Mesenchymal stem cell (in vitro differentiated cells and primary cell): ENCODE measurements around the gene LNP1.

Experiments used
- DNase-seq: peaks from one replicate; pipeline ENCODE4 v3.0.0-alpha.2; 2013
- H2AFZ ChIP-seq: one replicate; pipeline ENCODE4 v1.6.1; 2013; ENCODE audit warnings: low read depth, mild to moderate bottlenecking, control low read depth, inconsistent platforms, low read length, moderate library complexity
- H2AK5ac ChIP-seq: 2 replicates; pipeline ENCODE4 v1.6.1; 2013; ENCODE audit warnings: low read length, moderate library complexity, mild to moderate bottlenecking, inconsistent platforms; ENCODE audit not compliant: severe bottlenecking
- H2BK120ac ChIP-seq: one replicate; pipeline ENCODE4 v1.6.1; 2013; ENCODE audit warnings: low read depth, mild to moderate bottlenecking, inconsistent platforms, low read length, moderate library complexity
- H2BK12ac ChIP-seq, 2 experiments: one replicate each; pipeline ENCODE4 v1.6.1; 2013; ENCODE audit warnings: inconsistent platforms in 2 of 2, low read length in 2 of 2, mild to moderate bottlenecking in 2 of 2, moderate library complexity in 2 of 2, control low read depth in 1 of 2
- H2BK15ac ChIP-seq: one replicate; pipeline ENCODE4 v1.6.1; 2013; ENCODE audit warnings: mild to moderate bottlenecking, low read depth, inconsistent platforms; ENCODE audit not compliant: poor library complexity, severe bottlenecking
- H2BK5ac ChIP-seq: 2 replicates; pipeline ENCODE4 v1.6.1; 2013; ENCODE audit warnings: low read depth, mild to moderate bottlenecking, low read length, control low read depth, inconsistent platforms; ENCODE audit not compliant: poor library complexity, severe bottlenecking
- H3K14ac ChIP-seq, 2 experiments: one replicate each; pipeline ENCODE4 v1.6.1; 2013; ENCODE audit warnings: inconsistent platforms in 2 of 2, low read length in 2 of 2, control low read depth in 1 of 2, mild to moderate bottlenecking in 1 of 2, moderate library complexity in 1 of 2
- H3K18ac ChIP-seq, 2 experiments: one replicate each; pipeline ENCODE4 v1.6.1; 2013; ENCODE audit warnings: inconsistent platforms in 2 of 2, low read length in 2 of 2, control low read depth in 1 of 2, low read depth in 1 of 2, mild to moderate bottlenecking in 1 of 2
- H3K23ac ChIP-seq, 2 experiments: one replicate each; pipeline ENCODE4 v1.6.1; 2013; ENCODE audit warnings: inconsistent platforms in 2 of 2, low read length in 2 of 2, mild to moderate bottlenecking in 2 of 2, moderate library complexity in 2 of 2, control low read depth in 1 of 2
- H3K27ac ChIP-seq: 2 replicates; pipeline ENCODE4 v1.5.1; 2013; ENCODE audit warnings: mild to moderate bottlenecking, moderate library complexity, low read length, control low read depth, inconsistent platforms; ENCODE audit not compliant: poor library complexity, severe bottlenecking
- H3K27me3 ChIP-seq, 2 experiments: 2 replicates each; pipeline versions ENCODE4 v1.6.1 to v1.7.0; 2013; ENCODE audit warnings: low read length in 2 of 2, mild to moderate bottlenecking in 2 of 2, moderate library complexity in 2 of 2, control low read depth in 1 of 2, inconsistent platforms in 1 of 2; ENCODE audit not compliant: control insufficient read depth in 1 of 2, insufficient read depth in 1 of 2
- H3K36me3 ChIP-seq, 2 experiments: 2 replicates each; pipeline versions ENCODE4 v1.6.1 to v1.7.0; 2013; ENCODE audit warnings: low read length in 2 of 2, control low read depth in 1 of 2, inconsistent platforms in 1 of 2, low read depth in 1 of 2, mild to moderate bottlenecking in 1 of 2; ENCODE audit not compliant: insufficient read depth in 2 of 2, control insufficient read depth in 1 of 2
- H3K4ac ChIP-seq, 2 experiments: one replicate each; pipeline ENCODE4 v1.6.1; 2013; ENCODE audit warnings: inconsistent platforms in 2 of 2, low read length in 2 of 2, mild to moderate bottlenecking in 2 of 2, moderate library complexity in 2 of 2, control low read depth in 1 of 2, low read depth in 1 of 2
- H3K4me1 ChIP-seq: 2 replicates; pipeline ENCODE4 v1.6.1; 2013; ENCODE audit warnings: low read depth, low read length, control low read depth; ENCODE audit not compliant: control insufficient read depth, insufficient read depth
- H3K4me2 ChIP-seq: 2 replicates; pipeline ENCODE4 v1.6.1; 2013; ENCODE audit warnings: low read length, mild to moderate bottlenecking, inconsistent platforms; ENCODE audit not compliant: poor library complexity, severe bottlenecking
- H3K4me3 ChIP-seq, 2 experiments: 2 replicates each; pipeline versions ENCODE4 v1.5.1 to v1.7.0; 2013; ENCODE audit warnings: low read length in 2 of 2, mild to moderate bottlenecking in 2 of 2, control low read depth in 1 of 2, low read depth in 1 of 2; ENCODE audit not compliant: insufficient read depth in 1 of 2
- H3K79me1 ChIP-seq: replicated peaks from 2 replicates; pipeline ENCODE4 v1.6.1; 2013; ENCODE audit warnings: mild to moderate bottlenecking, control low read depth, low read length, inconsistent platforms; ENCODE audit not compliant: poor library complexity, severe bottlenecking
- H3K9ac ChIP-seq: 2 replicates; pipeline ENCODE4 v1.7.0; 2013; ENCODE audit warnings: mild to moderate bottlenecking, low read length, moderate library complexity
- H3K9me3 ChIP-seq: 2 replicates; pipeline ENCODE4 v1.7.0; 2013; ENCODE audit warnings: mild to moderate bottlenecking, low read length; ENCODE audit not compliant: control insufficient read depth
- H4K8ac ChIP-seq: one replicate; pipeline ENCODE4 v1.6.1; 2013; ENCODE audit warnings: inconsistent platforms, mild to moderate bottlenecking, low read length, moderate library complexity
- H4K91ac ChIP-seq: one replicate; pipeline ENCODE4 v1.6.1; 2013; ENCODE audit warnings: mild to moderate bottlenecking, low read length, inconsistent platforms
- WGBS: methylation state at CpG from one replicate; pipeline ENCODE4 v1.1.7; 2013; ENCODE audit warnings: mixed read lengths; 5-methylcytosine and 5-hydroxymethylcytosine counted together

The LNP1 gene

DNA sequence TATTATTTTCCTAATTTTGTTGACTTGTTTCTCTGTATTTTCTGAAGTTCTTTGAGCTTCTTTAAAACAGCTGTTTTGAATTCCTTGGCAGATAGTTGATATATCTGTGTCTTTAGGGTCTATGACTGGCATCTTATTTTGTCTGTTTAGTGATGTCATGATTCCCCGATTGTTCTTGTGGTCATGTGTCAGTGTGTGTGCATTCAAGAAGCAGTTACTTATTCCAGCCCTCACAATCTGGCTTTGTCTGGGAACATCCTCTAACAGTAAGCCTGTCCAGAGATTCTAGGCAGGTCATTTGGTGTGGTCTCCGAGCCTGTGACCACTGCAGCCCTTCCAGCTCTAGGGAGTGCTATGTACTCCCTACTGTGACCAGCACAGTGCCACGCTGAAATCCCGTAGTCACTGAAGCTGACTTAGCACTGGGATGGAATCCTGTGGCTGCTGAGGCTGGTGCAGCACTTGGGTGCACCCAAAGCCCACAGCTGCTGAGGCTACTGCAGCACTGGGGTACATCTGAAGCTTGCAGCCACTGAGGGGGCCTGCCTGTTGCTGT, 6.7 kb downstream of the LNP1 start:
- Histone ChIP-seq H3K27ac (no peak overlapping the region), H4K91ac (no peak overlapping the region), H3K4me3 (no peak overlapping the region), H3K9ac (no peak overlapping the region), H3K14ac (no peak overlapping the region), H4K8ac (no peak overlapping the region), H2BK120ac (no peak overlapping the region), H2AFZ (no peak overlapping the region), H3K9me3 (peaks cover 16% of the 10 kb centered on the region), H3K23ac (no peak overlapping the region), H3K4me2 (no peak overlapping the region), H3K36me3 (peaks cover 5 to 7% of the 10 kb centered on the region in 2 experiments), H3K4ac (no peak overlapping the region), H2BK12ac (no peak overlapping the region), H3K79me1 (peaks cover 22% of the 10 kb centered on the region), H2BK5ac (no peak overlapping the region), H2AK5ac (no peak overlapping the region), H3K27me3 (no peaks in the 10 kb centered on the region), H3K18ac (no peak overlapping the region), H2BK15ac (no peak overlapping the region), H3K4me1 (peaks cover 1% of the 10 kb centered on the region)
- no peak for DNase-seq
- 78% methylated on average over 4 of the region's 4 CpGs for WGBS

DNA sequence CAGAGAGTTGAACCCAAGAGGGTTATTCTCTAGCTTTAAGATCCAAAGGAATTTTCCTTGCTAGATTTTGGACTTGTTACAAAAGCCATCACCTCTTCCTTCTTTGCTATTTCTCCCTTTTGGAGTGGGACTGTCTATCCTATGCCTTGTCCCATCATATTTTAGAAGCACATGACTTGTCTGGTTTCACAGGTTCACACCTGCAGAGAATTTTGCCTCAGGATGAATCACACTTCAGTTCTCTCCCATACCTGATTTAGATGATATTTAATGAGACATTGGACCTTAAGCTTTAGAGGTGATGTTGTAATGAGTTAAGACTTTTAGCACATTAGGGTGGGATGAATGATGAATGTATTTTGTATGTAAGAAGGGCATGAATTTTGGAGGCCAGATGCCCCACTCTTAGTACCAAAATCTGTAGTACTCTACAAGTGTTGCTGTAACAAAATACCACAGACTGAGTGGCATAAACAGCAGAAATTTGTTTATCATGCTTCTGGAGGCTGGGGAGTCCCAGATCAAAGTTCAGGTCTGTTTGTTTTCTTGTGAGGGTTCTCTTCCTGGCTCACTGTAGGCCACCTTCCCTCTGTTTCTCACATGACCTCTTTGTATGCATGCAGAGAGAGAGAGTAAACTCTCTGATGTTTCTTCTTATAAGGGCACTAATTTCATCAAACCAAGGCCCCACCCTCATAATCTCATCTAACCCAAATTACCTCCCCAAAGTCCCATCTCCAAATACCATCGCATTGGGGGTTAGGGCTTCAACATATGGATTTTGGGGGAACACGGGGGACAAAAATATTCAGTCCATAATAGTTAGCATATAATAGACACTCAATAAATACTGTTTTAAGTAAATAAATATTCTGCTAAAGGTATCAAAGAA, 10.0 kb downstream of the LNP1 start:
- Histone ChIP-seq H3K36me3 (peaks cover 5 to 7% of the 10 kb centered on the region in 2 experiments), H3K9me3 (peaks cover 16% of the 10 kb centered on the region), H4K8ac (no peak overlapping the region), H2AK5ac (no peak overlapping the region), H3K4me3 (no peak overlapping the region), H3K18ac (no peak overlapping the region), H2AFZ (no peak overlapping the region), H3K4me1 (peaks cover 1% of the 10 kb centered on the region), H3K79me1 (peaks cover 22% of the 10 kb centered on the region), H3K27ac (no peak overlapping the region), H2BK12ac (no peak overlapping the region), H3K9ac (no peak overlapping the region), H4K91ac (no peak overlapping the region), H3K4ac (no peak overlapping the region), H2BK5ac (no peak overlapping the region), H2BK15ac (no peak overlapping the region), H3K27me3 (no peaks in the 10 kb centered on the region), H2BK120ac (no peak overlapping the region), H3K23ac (no peak overlapping the region), H3K4me2 (no peak overlapping the region), H3K14ac (no peak overlapping the region)
- no CpG with 5 or more reads among the region's 2 CpGs for WGBS
- no peak for DNase-seq

GRCh38 chr3:100412912-100413590, 11.7 kb downstream of the LNP1 start:
- peaks cover 22% of the 10 kb centered on the region for H3K79me1 ChIP-seq
- no peak overlapping the region for H4K8ac ChIP-seq
- no peak overlapping the region for H3K9ac ChIP-seq
- peaks cover 1% of the 10 kb centered on the region for H3K4me1 ChIP-seq
- no peak overlapping the region for H3K4me3 ChIP-seq
- H3K18ac ChIP-seq, result no peak overlapping the region
- peaks cover 7% of the 10 kb centered on the region for H3K9me3 ChIP-seq
- no peak overlapping the region for H3K4ac ChIP-seq
- H2BK12ac ChIP-seq, result no peak overlapping the region
- WGBS, result 95% methylated on average over 3 of the region's 4 CpGs
- no peak overlapping the region for H2BK5ac ChIP-seq
- H2AK5ac ChIP-seq, result no peak overlapping the region
- H2BK120ac ChIP-seq, result no peak overlapping the region
- no peaks in the 10 kb centered on the region for H3K27me3 ChIP-seq
- H2AFZ ChIP-seq, result no peak overlapping the region
- no peak overlapping the region for H3K23ac ChIP-seq
- no peak overlapping the region for H3K4me2 ChIP-seq
- H2BK15ac ChIP-seq, result no peak overlapping the region
- no peak overlapping the region for H4K91ac ChIP-seq
- no peak overlapping the region for H3K14ac ChIP-seq
- H3K36me3 ChIP-seq, result peaks cover 5 to 7% of the 10 kb centered on the region in 2 experiments
- no peak overlapping the region for H3K27ac ChIP-seq
- DNase-seq, result no peak

GRCh38 chr3:100413613-100414012, 12.3 kb downstream of the LNP1 start:
- Histone ChIP-seq H2BK12ac (no peak overlapping the region), H3K79me1 (peaks cover 16% of the 10 kb centered on the region), H4K91ac (no peak overlapping the region), H3K36me3 (peaks cover 3 to 5% of the 10 kb centered on the region in 2 experiments), H3K9me3 (peaks cover 7% of the 10 kb centered on the region), H3K27me3 (no peaks in the 10 kb centered on the region), H4K8ac (no peak overlapping the region), H2AK5ac (no peak overlapping the region), H3K4ac (no peak overlapping the region), H3K4me3 (no peak overlapping the region), H3K27ac (no peak overlapping the region), H3K14ac (no peak overlapping the region), H3K23ac (no peak overlapping the region), H3K9ac (no peak overlapping the region), H2BK5ac (no peak overlapping the region), H2BK120ac (no peak overlapping the region), H3K18ac (no peak overlapping the region), H2AFZ (no peak overlapping the region), H3K4me2 (no peak overlapping the region), H2BK15ac (no peak overlapping the region), H3K4me1 (peaks cover 1% of the 10 kb centered on the region)
- WGBS, result 72% methylated on average over 2 of the region's 2 CpGs
- no peak for DNase-seq
